Stomach (tissue), 9 donors: Measurements from ENCODE around the gene WHAMM. TPM values are rescaled to one million over a fixed set of nuclear protein-coding genes. Genes with fewer than 3 reads are reported as not detected.

Source experiments
- DNase-seq, 2 donors: peaks; one replicate each; pipeline versions ENCODE4 v3.0.0 to v3.0.0-alpha.2; 2013 to 2019
- H3K27ac ChIP-seq, 5 donors: fragments of 200-600 bp in 4 of 5; sonication (generic) in 4 of 5; one replicate each; pipeline ENCODE4 v1.5.1; 2013 to 2019; ENCODE audit warnings: mild to moderate bottlenecking in 1 of 5, moderate library complexity in 1 of 5
- H3K27me3 ChIP-seq, 3 donors: fragments of 200-600 bp; sonication (generic); one replicate each; pipeline ENCODE4 v1.5.1; 2017 to 2019; ENCODE audit warnings: mixed run types in 1 of 3
- H3K36me3 ChIP-seq, 4 donors: fragments of 200-600 bp; sonication (generic); 1 replicate in 3 of 4; 2 replicates in 1 of 4; pipeline ENCODE4 v1.5.1; 2016 to 2019
- H3K4me1 ChIP-seq, 4 donors: fragments of 200-600 bp; sonication (generic); one replicate each; pipeline ENCODE4 v1.5.1; 2016 to 2019
- H3K4me3 ChIP-seq, 4 donors: fragments of 200-600 bp; sonication (generic) in 3 of 4; one replicate each; pipeline ENCODE4 v1.5.1; 2016 to 2019; ENCODE audit warnings: mild to moderate bottlenecking in 1 of 4
- H3K9me3 ChIP-seq, 4 donors: fragments of 200-600 bp; sonication (generic); one replicate each; pipeline ENCODE4 v1.5.1; 2016 to 2019
- EP300 ChIP-seq: sonication (generic); formaldehyde crosslinking; IDR thresholded peaks from one replicate; pipeline ENCODE4 v1.6.1; 2017; ENCODE audit warnings: antibody characterized with exemption
- POLR2A ChIP-seq, 4 donors: fragments of 450-650 bp; IDR thresholded peaks; one replicate each; pipeline ENCODE4 v1.6.1; 2016; ENCODE audit warnings: antibody characterized with exemption in 4 of 4, control low read depth in 2 of 4, mild to moderate bottlenecking in 1 of 4, moderate library complexity in 1 of 4
- POLR2AphosphoS5 ChIP-seq, 3 donors: sonication (generic); formaldehyde crosslinking; IDR thresholded peaks; one replicate each; pipeline ENCODE4 v1.6.1; 2016; ENCODE audit warnings: antibody characterized with exemption in 3 of 3
- WGBS, 5 donors: extraction: QIAGEN DNeasy Blood & Tissue Kit in 3 of 5; methylation state at CpG; one replicate each; pipeline versions ENCODE4 v1.1.5 to v1.1.7; 2013 to 2018; 5-methylcytosine and 5-hydroxymethylcytosine counted together
- intact Hi-C: fragments of 100-400 bp; cut with DNase I; formaldehyde crosslinking; loops from one replicate; pipeline ENCODE4 v1.15.1; 2023; ENCODE audit warnings: low total_unique reads
- polyA plus RNA-seq, 3 donors: library from polyadenylated mRNA; stranded (reverse); fragments of 200-250 nt; gene quantifications; one replicate each; pipeline ENCODE4 v1.2.3, GENCODE V29; 2013
- total RNA-seq, 5 donors: library from RNA; depleted of rRNA; stranded (reverse); fragments of >200 nt; gene quantifications; one replicate each; pipeline versions ENCODE4 v1.1.0 to v1.2.3, GENCODE V29; 2014 to 2016
- TF ChIP-seq, protein P1 (sequence below), 7 experiments: fragments of 450-650 bp in 4 of 7; fragments of 200-600 bp in 3 of 7; sonication (generic) in 3 of 7; IDR thresholded peaks; one replicate each; pipeline ENCODE4 v1.5.1; 2016 to 2019; ENCODE audit warnings: antibody characterized with exemption in 7 of 7, control low read depth in 2 of 7, mild to moderate bottlenecking in 1 of 7
- donor health status: healthy with polysubstance abuse.
- donor health status: Bipolar disorder and iron deficiency.
- donor health status: healthy.

The WHAMM gene
- total and polyA plus RNA-seq, 8 donors: 3.6 to 44.6 (median 7.3) TPM

DNA sequence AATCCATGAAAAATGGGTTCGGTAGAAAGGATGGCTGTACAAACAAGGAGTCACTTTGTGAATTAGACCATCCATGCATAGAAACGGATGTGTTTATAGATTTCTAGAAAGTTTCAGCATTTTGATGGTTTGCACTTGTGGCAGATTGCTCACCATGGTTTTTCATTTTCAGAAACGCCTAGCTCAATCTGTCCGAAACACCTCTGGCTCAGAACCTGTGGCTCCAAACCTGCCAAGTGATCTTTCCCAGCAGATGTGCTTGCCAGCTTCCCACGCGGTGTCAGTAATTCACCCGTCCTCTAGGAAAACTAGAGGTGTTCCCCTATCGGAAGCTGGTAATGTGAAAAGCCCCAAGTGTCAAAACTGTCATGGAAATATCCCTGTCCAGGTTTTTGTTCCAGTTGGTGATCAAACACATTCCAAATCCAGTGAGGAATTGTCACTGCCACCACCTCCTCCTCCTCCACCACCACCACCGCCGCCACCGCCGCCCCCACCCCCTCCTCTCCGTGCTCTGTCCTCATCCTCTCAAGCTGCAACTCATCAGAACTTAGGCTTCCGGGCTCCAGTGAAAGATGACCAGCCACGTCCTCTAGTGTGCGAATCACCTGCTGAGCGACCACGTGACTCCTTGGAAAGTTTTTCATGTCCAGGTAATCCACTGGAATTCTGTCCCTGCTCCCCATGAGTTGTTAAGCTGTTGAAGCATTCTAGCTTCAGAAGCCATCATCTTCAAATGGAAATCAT lies 21.2 kb downstream of the WHAMM start:
- intact Hi-C loops: no loop called here
- Histone ChIP-seq H3K9me3 (no peaks in the 10 kb centered on the region), H3K4me3 (no peak overlapping the region), H3K36me3 (peaks cover 71 to 100% (median 100%) of the 10 kb centered on the region in 4 donors), H3K27ac (no peak overlapping the region), H3K27me3 (no peaks in the 10 kb centered on the region), H3K4me1 (peaks cover 15 to 30% (median 18%) of the 10 kb centered on the region in 4 donors)
- 85 to 90% (median 89%) methylated on average over 18 of the region's 18 CpGs for WGBS, 5 donors
- DNase-seq: no peak
- TF ChIP-seq, protein P1, sequence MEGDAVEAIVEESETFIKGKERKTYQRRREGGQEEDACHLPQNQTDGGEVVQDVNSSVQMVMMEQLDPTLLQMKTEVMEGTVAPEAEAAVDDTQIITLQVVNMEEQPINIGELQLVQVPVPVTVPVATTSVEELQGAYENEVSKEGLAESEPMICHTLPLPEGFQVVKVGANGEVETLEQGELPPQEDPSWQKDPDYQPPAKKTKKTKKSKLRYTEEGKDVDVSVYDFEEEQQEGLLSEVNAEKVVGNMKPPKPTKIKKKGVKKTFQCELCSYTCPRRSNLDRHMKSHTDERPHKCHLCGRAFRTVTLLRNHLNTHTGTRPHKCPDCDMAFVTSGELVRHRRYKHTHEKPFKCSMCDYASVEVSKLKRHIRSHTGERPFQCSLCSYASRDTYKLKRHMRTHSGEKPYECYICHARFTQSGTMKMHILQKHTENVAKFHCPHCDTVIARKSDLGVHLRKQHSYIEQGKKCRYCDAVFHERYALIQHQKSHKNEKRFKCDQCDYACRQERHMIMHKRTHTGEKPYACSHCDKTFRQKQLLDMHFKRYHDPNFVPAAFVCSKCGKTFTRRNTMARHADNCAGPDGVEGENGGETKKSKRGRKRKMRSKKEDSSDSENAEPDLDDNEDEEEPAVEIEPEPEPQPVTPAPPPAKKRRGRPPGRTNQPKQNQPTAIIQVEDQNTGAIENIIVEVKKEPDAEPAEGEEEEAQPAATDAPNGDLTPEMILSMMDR (IDR thresholded peaks at IDR 0.05): no peak
- TF ChIP-seq POLR2A (IDR thresholded peaks at IDR 0.05): no peak
- no peak for TF ChIP-seq EP300
- no peak for TF ChIP-seq POLR2AphosphoS5 (IDR thresholded peaks at IDR 0.05)

DNA sequence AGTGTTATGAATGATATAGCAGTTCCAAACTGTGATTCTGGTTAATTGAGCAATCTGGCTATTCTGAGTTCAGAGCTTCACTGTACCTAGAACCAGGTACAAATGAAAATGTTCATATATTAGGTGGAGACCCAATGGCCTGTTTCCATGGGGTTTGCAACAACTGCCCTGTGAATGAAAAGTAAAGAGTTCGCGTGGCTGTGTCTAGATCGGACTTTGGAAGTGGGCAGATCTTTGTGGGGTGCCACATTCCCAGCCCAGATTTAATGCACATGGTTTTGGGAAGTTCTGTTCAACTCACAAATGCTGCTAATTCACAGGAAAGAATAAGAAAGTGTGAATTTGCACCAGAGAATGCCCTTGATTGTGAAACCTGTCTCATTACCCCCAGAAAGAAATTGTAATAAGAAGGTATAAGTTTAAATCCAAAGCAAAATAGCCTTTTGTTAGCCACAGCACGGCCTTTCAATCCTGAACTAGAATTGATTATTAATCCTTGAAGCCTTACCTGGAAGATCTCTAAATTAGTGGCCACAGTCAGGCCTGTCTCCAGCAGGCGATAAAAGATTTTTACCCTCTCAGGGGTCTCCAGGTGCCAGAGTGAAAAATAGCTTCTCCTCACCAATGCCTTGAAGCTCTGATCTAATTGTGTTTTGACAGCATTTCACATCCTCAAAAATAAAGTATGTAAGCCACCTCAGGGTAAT lies 22.6 kb downstream of the WHAMM start:
- H3K36me3 ChIP-seq: peaks cover 71 to 100% (median 100%) of the 10 kb centered on the region in 4 donors
- no peaks in the 10 kb centered on the region for H3K9me3 ChIP-seq
- DNase-seq: no peak
- H3K4me3 ChIP-seq: no peak overlapping the region
- WGBS, 5 donors: 82 to 87% (median 86%) methylated on average over 5 of the region's 5 CpGs
- intact Hi-C loops: no loop called here
- TF ChIP-seq, protein P1 (IDR thresholded peaks at IDR 0.05): no peak
- TF ChIP-seq EP300: no peak
- no peak for TF ChIP-seq POLR2A (IDR thresholded peaks at IDR 0.05)
- no peak for TF ChIP-seq POLR2AphosphoS5 (IDR thresholded peaks at IDR 0.05)
- no peaks in the 10 kb centered on the region for H3K27me3 ChIP-seq
- H3K27ac ChIP-seq: peak overlapping the region in 2 of 5 donors; percentile 27 to 59
- peaks cover 15 to 30% (median 18%) of the 10 kb centered on the region in 4 donors for H3K4me1 ChIP-seq

DNA sequence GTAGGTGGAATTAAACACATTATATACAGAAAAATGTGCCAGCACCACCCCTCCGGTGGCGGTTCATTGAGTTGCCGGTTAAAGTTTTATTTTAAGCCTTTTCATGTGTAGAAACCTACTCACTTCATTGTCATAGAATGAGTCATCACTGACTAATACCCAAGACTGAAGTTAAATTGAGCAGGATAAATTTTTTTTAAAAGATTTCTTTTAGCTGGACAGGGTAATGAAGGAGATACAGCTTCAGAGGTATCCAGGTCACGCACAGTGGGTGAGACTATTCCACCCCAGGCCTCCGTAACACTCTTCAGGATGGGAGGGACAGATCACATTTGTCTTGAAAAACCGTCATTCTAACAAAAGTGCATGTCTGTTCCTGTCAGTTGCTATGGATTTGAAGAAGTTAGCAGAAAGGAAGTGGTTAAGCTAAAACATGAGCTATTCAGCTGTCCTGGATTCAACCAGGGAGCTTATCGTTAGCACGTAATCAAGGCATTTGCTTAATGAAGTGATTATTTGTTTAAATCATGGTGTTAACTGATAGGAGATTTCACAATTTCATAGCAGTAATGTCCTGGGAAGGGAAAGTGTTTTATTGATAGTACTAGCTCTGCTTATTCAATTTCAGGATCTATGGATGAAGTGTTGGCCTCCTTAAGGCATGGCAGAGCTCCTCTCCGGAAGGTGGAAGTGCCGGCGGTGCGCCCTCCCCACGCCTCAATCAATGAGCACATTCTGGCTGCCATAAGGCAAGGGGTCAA lies 23.4 kb downstream of the WHAMM start:
- H3K27me3 ChIP-seq: no peaks in the 10 kb centered on the region

DNA sequence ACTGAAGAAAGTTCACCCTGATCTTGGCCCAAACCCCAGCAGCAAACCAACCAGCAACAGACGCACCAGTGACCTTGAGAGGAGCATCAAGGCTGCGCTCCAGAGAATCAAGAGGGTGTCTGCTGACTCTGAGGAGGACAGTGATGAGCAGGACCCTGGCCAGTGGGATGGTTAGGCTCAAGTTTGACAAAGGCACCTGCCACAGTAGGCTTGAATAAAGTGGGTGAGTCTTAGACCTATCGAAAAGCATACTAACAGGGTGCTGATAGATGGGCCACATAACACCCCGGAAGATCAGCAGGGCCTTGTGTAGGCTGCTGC lies 23.9 kb downstream of the WHAMM start:
- Histone ChIP-seq H3K27me3 (no peaks in the 10 kb centered on the region), H3K36me3 (peaks cover 72 to 100% (median 100%) of the 10 kb centered on the region in 4 donors), H3K9me3 (no peaks in the 10 kb centered on the region), H3K27ac (peak overlapping the region in 4 of 5 donors; percentile 1 to 59 (median 30)), H3K4me3 (no peak overlapping the region), H3K4me1 (peaks cover 15 to 30% (median 18%) of the 10 kb centered on the region in 4 donors)
- intact Hi-C loops: no loop called here
- WGBS, 5 donors: 66 to 100% (median 71%) methylated on average over 2 to 4 of the region's 4 CpGs
- TF ChIP-seq EP300: no peak
- no peak for TF ChIP-seq POLR2AphosphoS5 (IDR thresholded peaks at IDR 0.05)
- no peak for TF ChIP-seq POLR2A (IDR thresholded peaks at IDR 0.05)
- TF ChIP-seq, protein P1 (IDR thresholded peaks at IDR 0.05): no peak
- no peak for DNase-seq

More for the DNA sequence above, 23.4 kb downstream of the WHAMM start:
- H3K9me3 ChIP-seq: no peaks in the 10 kb centered on the region
- H3K4me1 ChIP-seq: peaks cover 15 to 30% (median 18%) of the 10 kb centered on the region in 4 donors
- H3K36me3 ChIP-seq: peaks cover 73 to 100% (median 100%) of the 10 kb centered on the region in 4 donors
- TF ChIP-seq POLR2AphosphoS5 (IDR thresholded peaks at IDR 0.05) (peak in 1 of 3 donors; percentile 47), EP300 (no peak)
- H3K4me3 ChIP-seq: no peak overlapping the region
- 40 to 61% (median 44%) methylated on average over 13 of the region's 13 CpGs for WGBS, 5 donors
- peak in 1 of 2 donors; percentile 16 for DNase-seq
- peak overlapping the region in 4 of 5 donors; percentile 1 to 59 (median 30) for H3K27ac ChIP-seq
- intact Hi-C loops: no loop called here
